Measurements from ENCODE around the gene PHC2.

The PHC2 gene

DNA sequence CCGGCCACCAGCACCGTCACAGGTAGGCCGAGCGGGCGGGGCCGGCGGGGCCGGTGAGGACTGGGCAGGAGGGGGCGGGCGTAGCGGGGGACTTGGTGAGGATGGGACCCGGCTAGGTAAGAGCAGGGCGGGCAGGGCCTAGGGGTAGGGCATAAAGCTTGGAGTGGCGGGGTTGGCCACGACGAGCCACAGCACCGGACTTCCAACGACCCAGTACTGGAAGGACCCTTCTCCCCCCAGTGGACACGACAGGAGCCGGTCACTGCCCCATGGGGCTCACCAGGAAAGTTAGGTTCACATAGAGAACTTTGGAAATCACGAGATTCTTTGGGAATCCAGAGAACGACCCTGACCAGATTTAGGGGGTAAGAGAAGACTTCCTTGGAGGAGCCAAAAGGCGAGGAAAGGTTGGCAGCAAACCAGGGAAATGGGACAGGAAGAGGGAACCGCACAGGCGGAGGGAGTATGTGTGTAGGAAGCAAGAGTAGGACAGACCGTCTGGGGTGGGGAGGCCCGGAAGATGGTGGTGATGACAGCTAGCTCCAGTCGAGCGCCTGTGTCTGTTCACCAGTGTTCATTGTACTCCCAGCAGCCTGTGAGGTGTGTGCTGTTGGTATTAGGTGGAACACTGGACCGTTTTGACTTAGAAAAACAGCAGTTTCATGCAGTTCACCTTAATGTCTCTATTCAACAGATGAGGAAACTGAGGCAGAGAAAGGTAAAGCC, 154.2 kb downstream of the PHC2 start:
- no peak overlapping the region for H3K4me3 ChIP-seq (ENCODE audit: low read depth, low read length)
- DNase-seq (ENCODE audit: low read depth) = no peak
- TF ChIP-seq, protein P1, sequence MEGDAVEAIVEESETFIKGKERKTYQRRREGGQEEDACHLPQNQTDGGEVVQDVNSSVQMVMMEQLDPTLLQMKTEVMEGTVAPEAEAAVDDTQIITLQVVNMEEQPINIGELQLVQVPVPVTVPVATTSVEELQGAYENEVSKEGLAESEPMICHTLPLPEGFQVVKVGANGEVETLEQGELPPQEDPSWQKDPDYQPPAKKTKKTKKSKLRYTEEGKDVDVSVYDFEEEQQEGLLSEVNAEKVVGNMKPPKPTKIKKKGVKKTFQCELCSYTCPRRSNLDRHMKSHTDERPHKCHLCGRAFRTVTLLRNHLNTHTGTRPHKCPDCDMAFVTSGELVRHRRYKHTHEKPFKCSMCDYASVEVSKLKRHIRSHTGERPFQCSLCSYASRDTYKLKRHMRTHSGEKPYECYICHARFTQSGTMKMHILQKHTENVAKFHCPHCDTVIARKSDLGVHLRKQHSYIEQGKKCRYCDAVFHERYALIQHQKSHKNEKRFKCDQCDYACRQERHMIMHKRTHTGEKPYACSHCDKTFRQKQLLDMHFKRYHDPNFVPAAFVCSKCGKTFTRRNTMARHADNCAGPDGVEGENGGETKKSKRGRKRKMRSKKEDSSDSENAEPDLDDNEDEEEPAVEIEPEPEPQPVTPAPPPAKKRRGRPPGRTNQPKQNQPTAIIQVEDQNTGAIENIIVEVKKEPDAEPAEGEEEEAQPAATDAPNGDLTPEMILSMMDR (conservative IDR thresholded peaks at IDR 0.05; ENCODE audit: low read depth, low read length) = no peak

- no peak for DNase-seq (ENCODE audit: low read depth)
These were observed 155.0 kb downstream of the PHC2 start for GRCh38 chr1:33275706-33276572.

GRCh38 chr1:33275195-33275594, 155.7 kb downstream of the PHC2 start:
- TF ChIP-seq, protein P1 (conservative IDR thresholded peaks at IDR 0.05; ENCODE audit: low read depth, low read length) = no peak
- DNase-seq (ENCODE audit: low read depth) = no peak

More at GRCh38 chr1:33275706-33276572, 155.0 kb downstream of the PHC2 start:
- no peak overlapping the region for H3K4me3 ChIP-seq (ENCODE audit: low read depth, low read length)
- TF ChIP-seq, protein P1 (conservative IDR thresholded peaks at IDR 0.05; ENCODE audit: low read depth, low read length) = no peak

DNA sequence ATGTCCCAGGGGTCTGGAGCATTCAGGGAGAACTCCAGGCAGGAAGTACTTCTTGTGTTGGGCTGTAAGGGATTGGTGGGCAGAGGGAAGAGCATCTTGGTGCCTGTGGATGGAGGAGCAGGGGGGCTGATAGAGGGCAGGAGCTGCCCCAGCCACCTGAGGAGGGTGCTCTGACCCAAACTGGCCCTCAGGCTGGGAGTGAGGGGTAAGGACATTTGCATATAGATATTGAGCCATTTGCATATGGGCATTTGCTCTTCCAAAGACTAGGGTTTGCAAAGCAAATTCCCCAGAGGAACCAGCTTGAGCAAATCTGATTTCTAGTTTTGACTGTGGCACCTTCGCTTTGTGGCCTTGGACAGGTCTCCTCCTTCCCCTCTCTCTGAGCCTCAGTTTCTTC, 156.4 kb downstream of the PHC2 start:
- TF ChIP-seq, protein P1 (conservative IDR thresholded peaks at IDR 0.05; ENCODE audit: low read depth, low read length) = no peak
- no peak overlapping the region for H3K4me3 ChIP-seq (ENCODE audit: low read depth, low read length)
- no peak for DNase-seq (ENCODE audit: low read depth)

More at GRCh38 chr1:33275195-33275594, 155.7 kb downstream of the PHC2 start:
- H3K4me3 ChIP-seq (ENCODE audit: low read depth, low read length) = no peak overlapping the region

- TF ChIP-seq, protein P1 (conservative IDR thresholded peaks at IDR 0.05; ENCODE audit: low read depth, low read length) = no peak
- DNase-seq (ENCODE audit: low read depth) = no peak
- no peak overlapping the region for H3K4me3 ChIP-seq (ENCODE audit: low read depth, low read length)
These were observed 156.9 kb downstream of the PHC2 start for GRCh38 chr1:33273961-33274371.

Data from choroid plexus epithelial cell (primary cell).